WTC11 (cell line): ENCODE results near the gene ZNF660.

Source experiments
- CTCF ChIP-seq: fragments of 200-600 bp; IDR thresholded peaks from 2 replicates; pipeline ENCODE4 v1.8.0; 2022; ENCODE audit warnings: antibody characterized with exemption
- GABPB1 ChIP-seq: sonication (generic); formaldehyde crosslinking; IDR thresholded peaks from 2 replicates; pipeline ENCODE4 v1.8.1; 2023; ENCODE audit warnings: mild to moderate bottlenecking, missing genetic modification reagents
- NR1H2 ChIP-seq: sonication (generic); formaldehyde crosslinking; IDR thresholded peaks from 2 replicates; pipeline ENCODE4 v1.9.0; 2021; ENCODE audit warnings: mild to moderate bottlenecking, moderate library complexity, missing genetic modification reagents
- NR2C2 ChIP-seq: sonication (generic); formaldehyde crosslinking; IDR thresholded peaks from 2 replicates; pipeline ENCODE4 v1.8.0; 2022; ENCODE audit warnings: mild to moderate bottlenecking, missing genetic modification reagents
- ZNF121 ChIP-seq: sonication (generic); formaldehyde crosslinking; IDR thresholded peaks from 2 replicates; pipeline ENCODE4 v1.8.0; 2023; ENCODE audit warnings: missing genetic modification reagents
- ZNF396 ChIP-seq: fragments of 250-450 bp; sonication (Bioruptor Pico); IDR thresholded peaks from 2 replicates; pipeline ENCODE4 v1.8.0; 2021; ENCODE audit warnings: mild to moderate bottlenecking, moderate library complexity, borderline replicate concordance
- ZNF416 ChIP-seq: fragments of 250-450 bp; sonication (Bioruptor Pico); IDR thresholded peaks from 2 replicates; pipeline ENCODE4 v1.9.0; 2021; ENCODE audit warnings: mild to moderate bottlenecking, inconsistent platforms
- TF ChIP-seq, protein P1 (sequence below): sonication (generic); formaldehyde crosslinking; IDR thresholded peaks from 2 replicates; pipeline ENCODE4 v1.8.0; 2022; ENCODE audit warnings: missing genetic modification reagents
- TF ChIP-seq, protein P2 (sequence below): sonication (generic); formaldehyde crosslinking; IDR thresholded peaks from 2 replicates; pipeline ENCODE4 v1.8.1; 2023; ENCODE audit warnings: mild to moderate bottlenecking, missing genetic modification reagents, moderate library complexity
- TF ChIP-seq, protein P3 (sequence below): sonication (generic); formaldehyde crosslinking; IDR thresholded peaks from 2 replicates; pipeline ENCODE4 v1.8.0; 2022; ENCODE audit warnings: mild to moderate bottlenecking, missing genetic modification reagents

DNA sequence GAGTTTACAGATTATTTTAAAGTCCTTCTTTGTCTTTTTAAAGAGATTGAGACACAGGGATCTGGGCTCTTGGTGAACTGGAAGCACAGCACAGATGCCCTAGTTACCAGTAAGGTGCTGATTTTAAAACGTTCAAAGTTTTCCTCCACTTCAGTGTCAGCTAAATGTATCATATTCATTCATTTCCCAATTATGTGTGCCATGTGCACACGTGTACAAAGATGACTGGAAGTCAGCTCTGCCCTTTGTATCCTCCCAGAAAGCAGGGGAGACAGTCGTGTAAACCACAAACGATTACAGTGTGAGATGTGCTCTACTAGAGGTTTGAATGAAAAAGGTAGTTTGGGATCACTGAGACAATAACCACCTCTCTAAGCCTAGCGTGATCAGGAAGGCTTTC lies 29.0 kb upstream of the ZNF660 start:
- TF ChIP-seq, protein P1, sequence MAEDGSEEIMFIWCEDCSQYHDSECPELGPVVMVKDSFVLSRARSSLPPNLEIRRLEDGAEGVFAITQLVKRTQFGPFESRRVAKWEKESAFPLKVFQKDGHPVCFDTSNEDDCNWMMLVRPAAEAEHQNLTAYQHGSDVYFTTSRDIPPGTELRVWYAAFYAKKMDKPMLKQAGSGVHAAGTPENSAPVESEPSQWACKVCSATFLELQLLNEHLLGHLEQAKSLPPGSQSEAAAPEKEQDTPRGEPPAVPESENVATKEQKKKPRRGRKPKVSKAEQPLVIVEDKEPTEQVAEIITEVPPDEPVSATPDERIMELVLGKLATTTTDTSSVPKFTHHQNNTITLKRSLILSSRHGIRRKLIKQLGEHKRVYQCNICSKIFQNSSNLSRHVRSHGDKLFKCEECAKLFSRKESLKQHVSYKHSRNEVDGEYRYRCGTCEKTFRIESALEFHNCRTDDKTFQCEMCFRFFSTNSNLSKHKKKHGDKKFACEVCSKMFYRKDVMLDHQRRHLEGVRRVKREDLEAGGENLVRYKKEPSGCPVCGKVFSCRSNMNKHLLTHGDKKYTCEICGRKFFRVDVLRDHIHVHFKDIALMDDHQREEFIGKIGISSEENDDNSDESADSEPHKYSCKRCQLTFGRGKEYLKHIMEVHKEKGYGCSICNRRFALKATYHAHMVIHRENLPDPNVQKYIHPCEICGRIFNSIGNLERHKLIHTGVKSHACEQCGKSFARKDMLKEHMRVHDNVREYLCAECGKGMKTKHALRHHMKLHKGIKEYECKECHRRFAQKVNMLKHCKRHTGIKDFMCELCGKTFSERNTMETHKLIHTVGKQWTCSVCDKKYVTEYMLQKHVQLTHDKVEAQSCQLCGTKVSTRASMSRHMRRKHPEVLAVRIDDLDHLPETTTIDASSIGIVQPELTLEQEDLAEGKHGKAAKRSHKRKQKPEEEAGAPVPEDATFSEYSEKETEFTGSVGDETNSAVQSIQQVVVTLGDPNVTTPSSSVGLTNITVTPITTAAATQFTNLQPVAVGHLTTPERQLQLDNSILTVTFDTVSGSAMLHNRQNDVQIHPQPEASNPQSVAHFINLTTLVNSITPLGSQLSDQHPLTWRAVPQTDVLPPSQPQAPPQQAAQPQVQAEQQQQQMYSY (CRISPR knock-in tag) = no peak
- TF ChIP-seq, protein P2, sequence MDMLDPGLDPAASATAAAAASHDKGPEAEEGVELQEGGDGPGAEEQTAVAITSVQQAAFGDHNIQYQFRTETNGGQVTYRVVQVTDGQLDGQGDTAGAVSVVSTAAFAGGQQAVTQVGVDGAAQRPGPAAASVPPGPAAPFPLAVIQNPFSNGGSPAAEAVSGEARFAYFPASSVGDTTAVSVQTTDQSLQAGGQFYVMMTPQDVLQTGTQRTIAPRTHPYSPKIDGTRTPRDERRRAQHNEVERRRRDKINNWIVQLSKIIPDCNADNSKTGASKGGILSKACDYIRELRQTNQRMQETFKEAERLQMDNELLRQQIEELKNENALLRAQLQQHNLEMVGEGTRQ = no peak
- no peak for TF ChIP-seq NR2C2 (CRISPR knock-in tag)
- TF ChIP-seq ZNF396 = no peak
- TF ChIP-seq CTCF = no peak
- TF ChIP-seq NR1H2 (CRISPR knock-in tag) = no peak
- TF ChIP-seq ZNF121 = no peak
- TF ChIP-seq, protein P3, sequence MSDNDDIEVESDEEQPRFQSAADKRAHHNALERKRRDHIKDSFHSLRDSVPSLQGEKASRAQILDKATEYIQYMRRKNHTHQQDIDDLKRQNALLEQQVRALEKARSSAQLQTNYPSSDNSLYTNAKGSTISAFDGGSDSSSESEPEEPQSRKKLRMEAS (CRISPR knock-in tag) = no peak
- TF ChIP-seq GABPB1 (CRISPR knock-in tag) = no peak
- TF ChIP-seq ZNF416 = no peak
